ENCODE results near the gene PKD1. TPM values are rescaled to one million over a fixed set of nuclear protein-coding genes. Genes with fewer than 3 reads are reported as not detected.
"Not testable (repeated sequence)": the region's sequence is repeated elsewhere in the genome, so short reads cannot be mapped to it uniquely, and the experiment has no call there.

Gene PKD1
- total and polyA plus RNA-seq, 4 experiments from 2014 or later: 2.3 to 126 (median 68.1) TPM

- CTCF ChIA-PET (ENCODE audit: partially characterized antibody): no interaction called here
- intact Hi-C loops (cut with micrococcal nuclease): no loop called here
- no peak overlapping the region for H3K4me3 Mint-ChIP-seq
- H3K27ac Mint-ChIP-seq: no peak overlapping the region
- Histone ChIP-seq H3K4me1 (ENCODE audit: insufficient read depth, low read length) (no peaks in the 10 kb centered on the region), H3K4me3 (ENCODE audit: low read length in 2 of 2) (no peak overlapping the region), H3K27me3 (ENCODE audit: insufficient read depth, low read length) (no peaks in the 10 kb centered on the region), H3K36me3 (ENCODE audit: insufficient read depth, low read length) (no peaks in the 10 kb centered on the region), H3K27ac (ENCODE audit: low read depth, low read length) (no peak overlapping the region), H3K9me3 (ENCODE audit: control insufficient read depth in 1 of 2, low read length in 2 of 2) (no peaks in the 10 kb centered on the region)
- H3K9me3 Mint-ChIP-seq: no peaks in the 10 kb centered on the region
- POLR2A ChIA-PET (ENCODE audit: partially characterized antibody): no interaction called here
- H3K4me1 Mint-ChIP-seq: peaks cover 0 to under 1% (median 0%) of the 10 kb centered on the region in 4 donors
- peaks cover 8% of the 10 kb centered on the region in 2 donors for H3K36me3 Mint-ChIP-seq
- H3K27me3 Mint-ChIP-seq: no peaks in the 10 kb centered on the region
- DNase-seq: no peak
Measured at GRCh38 chr16:2102471-2102870, 33.2 kb downstream of the PKD1 start.

GRCh38 chr16:2101581-2101980 is 34.1 kb downstream of the PKD1 start:
- CTCF ChIA-PET (ENCODE audit: partially characterized antibody); H3K27ac Mint-ChIP-seq: not testable (repeated sequence)

DNA sequence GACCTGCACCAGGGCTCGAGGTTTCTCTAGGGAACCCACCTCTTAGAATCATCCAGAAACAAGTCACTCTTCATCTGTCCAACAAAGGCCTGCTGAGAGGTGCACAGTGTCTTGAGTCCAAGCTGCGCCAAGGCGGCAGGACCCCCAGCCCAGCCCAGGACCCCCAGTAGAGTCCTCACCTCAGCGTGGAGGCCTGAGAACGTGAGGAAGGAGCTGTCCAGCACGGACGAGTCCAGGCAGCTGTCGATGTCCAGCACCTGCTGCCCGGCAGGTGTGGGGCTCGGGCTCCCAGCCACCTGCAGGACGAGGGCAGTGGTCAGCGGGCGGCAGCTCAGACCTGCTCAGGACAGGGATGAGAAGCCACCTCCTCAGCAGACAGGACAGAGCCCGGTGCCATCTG is 38.0 kb downstream of the PKD1 start:
- H3K4me3 ChIP-seq (ENCODE audit: low read length in 2 of 2); POLR2A ChIA-PET (ENCODE audit: partially characterized antibody); H3K4me1 ChIP-seq (ENCODE audit: insufficient read depth, low read length); H3K27me3 ChIP-seq (ENCODE audit: insufficient read depth, low read length); CTCF ChIA-PET (ENCODE audit: partially characterized antibody); H3K27ac Mint-ChIP-seq; intact Hi-C loops (cut with micrococcal nuclease); H3K27me3 Mint-ChIP-seq; H3K4me3 Mint-ChIP-seq; H3K9me3 Mint-ChIP-seq; DNase-seq; H3K36me3 ChIP-seq (ENCODE audit: insufficient read depth, low read length); H3K27ac ChIP-seq (ENCODE audit: low read depth, low read length); H3K9me3 ChIP-seq (ENCODE audit: control insufficient read depth in 1 of 2, low read length in 2 of 2); H3K4me1 Mint-ChIP-seq: not testable (repeated sequence)
- H3K36me3 Mint-ChIP-seq: peaks cover 10 to 11% of the 10 kb centered on the region in 2 donors

More at GRCh38 chr16:2101581-2101980, 34.1 kb downstream of the PKD1 start:
- H3K27me3 ChIP-seq (ENCODE audit: insufficient read depth, low read length); H3K36me3 Mint-ChIP-seq; H3K36me3 ChIP-seq (ENCODE audit: insufficient read depth, low read length); H3K4me1 Mint-ChIP-seq; DNase-seq; H3K27ac ChIP-seq (ENCODE audit: low read depth, low read length); H3K9me3 ChIP-seq (ENCODE audit: control insufficient read depth in 1 of 2, low read length in 2 of 2); H3K4me1 ChIP-seq (ENCODE audit: insufficient read depth, low read length); POLR2A ChIA-PET (ENCODE audit: partially characterized antibody); H3K4me3 ChIP-seq (ENCODE audit: low read length in 2 of 2); intact Hi-C loops (cut with micrococcal nuclease); H3K9me3 Mint-ChIP-seq; H3K4me3 Mint-ChIP-seq; H3K27me3 Mint-ChIP-seq: not testable (repeated sequence)

- H3K4me1 ChIP-seq (ENCODE audit: insufficient read depth, low read length): no peaks in the 10 kb centered on the region
- intact Hi-C loops (cut with micrococcal nuclease): no loop called here
- ChIA-PET POLR2A (ENCODE audit: partially characterized antibody) (no interaction called here), CTCF (ENCODE audit: partially characterized antibody) (no interaction called here)
- H3K27ac ChIP-seq (ENCODE audit: low read depth, low read length): no peak overlapping the region
- H3K36me3 ChIP-seq (ENCODE audit: insufficient read depth, low read length): peaks cover 3% of the 10 kb centered on the region
- Mint-ChIP-seq H3K9me3 (no peaks in the 10 kb centered on the region), H3K4me1 (no peaks in the 10 kb centered on the region), H3K36me3 (peaks cover 10 to 11% of the 10 kb centered on the region in 2 donors), H3K27me3 (no peaks in the 10 kb centered on the region), H3K27ac (peak overlapping the region in 1 of 7 donors; percentile 73), H3K4me3 (no peak overlapping the region)
- H3K4me3 ChIP-seq (ENCODE audit: low read length in 2 of 2): no peak overlapping the region
- no peaks in the 10 kb centered on the region for H3K27me3 ChIP-seq (ENCODE audit: insufficient read depth, low read length)
- no peak for DNase-seq
- H3K9me3 ChIP-seq (ENCODE audit: control insufficient read depth in 1 of 2, low read length in 2 of 2): no peaks in the 10 kb centered on the region
Measured at GRCh38 chr16:2096853-2097595, 38.7 kb downstream of the PKD1 start.

- POLR2A ChIA-PET (ENCODE audit: partially characterized antibody): no interaction called here
- Histone ChIP-seq H3K9me3 (ENCODE audit: control insufficient read depth in 1 of 2, low read length in 2 of 2) (no peaks in the 10 kb centered on the region), H3K27me3 (ENCODE audit: insufficient read depth, low read length) (no peaks in the 10 kb centered on the region), H3K4me1 (ENCODE audit: insufficient read depth, low read length) (no peaks in the 10 kb centered on the region), H3K36me3 (ENCODE audit: insufficient read depth, low read length) (peaks cover 3% of the 10 kb centered on the region), H3K4me3 (ENCODE audit: low read length in 2 of 2) (no peak overlapping the region), H3K27ac (ENCODE audit: low read depth, low read length) (no peak overlapping the region)
- Mint-ChIP-seq H3K36me3 (peaks cover 5 to 7% of the 10 kb centered on the region in 2 donors), H3K4me3 (no peak overlapping the region), H3K27me3 (no peaks in the 10 kb centered on the region), H3K27ac (no peak overlapping the region), H3K4me1 (no peaks in the 10 kb centered on the region), H3K9me3 (no peaks in the 10 kb centered on the region)
- intact Hi-C loops (cut with micrococcal nuclease): no loop called here
- CTCF ChIA-PET (ENCODE audit: partially characterized antibody): no interaction called here
- no peak for DNase-seq
Measured at GRCh38 chr16:2095918-2096582, 39.6 kb downstream of the PKD1 start.

- Histone ChIP-seq H3K27ac (ENCODE audit: low read depth, low read length) (no peak overlapping the region), H3K4me3 (ENCODE audit: low read length in 2 of 2) (no peak overlapping the region), H3K36me3 (ENCODE audit: insufficient read depth, low read length) (peaks cover 3% of the 10 kb centered on the region), H3K9me3 (ENCODE audit: control insufficient read depth in 1 of 2, low read length in 2 of 2) (no peaks in the 10 kb centered on the region), H3K4me1 (ENCODE audit: insufficient read depth, low read length) (no peaks in the 10 kb centered on the region), H3K27me3 (ENCODE audit: insufficient read depth, low read length) (no peaks in the 10 kb centered on the region)
- ChIA-PET POLR2A (ENCODE audit: partially characterized antibody) (no interaction called here), CTCF (ENCODE audit: partially characterized antibody) (no interaction called here)
- no peak overlapping the region for H3K27ac Mint-ChIP-seq
- no peaks in the 10 kb centered on the region for H3K9me3 Mint-ChIP-seq
- DNase-seq: no peak
- no peak overlapping the region for H3K4me3 Mint-ChIP-seq
- H3K36me3 Mint-ChIP-seq: peaks cover 5 to 6% of the 10 kb centered on the region in 2 donors
- H3K27me3 Mint-ChIP-seq: no peaks in the 10 kb centered on the region
- intact Hi-C loops (cut with micrococcal nuclease): no loop called here
- no peaks in the 10 kb centered on the region for H3K4me1 Mint-ChIP-seq
Measured at GRCh38 chr16:2095315-2095853, 40.3 kb downstream of the PKD1 start.

GRCh38 chr16:2093793-2094192 is 41.9 kb downstream of the PKD1 start:
- Mint-ChIP-seq H3K27me3 (no peaks in the 10 kb centered on the region), H3K4me1 (no peaks in the 10 kb centered on the region), H3K36me3 (peaks cover 5 to 10% of the 10 kb centered on the region in 2 donors), H3K27ac (no peak overlapping the region), H3K4me3 (no peak overlapping the region), H3K9me3 (no peaks in the 10 kb centered on the region)
- Histone ChIP-seq H3K4me3 (ENCODE audit: low read length in 2 of 2) (no peak overlapping the region), H3K27me3 (ENCODE audit: insufficient read depth, low read length) (no peaks in the 10 kb centered on the region), H3K36me3 (ENCODE audit: insufficient read depth, low read length) (peaks cover 3% of the 10 kb centered on the region), H3K4me1 (ENCODE audit: insufficient read depth, low read length) (no peaks in the 10 kb centered on the region), H3K27ac (ENCODE audit: low read depth, low read length) (no peak overlapping the region), H3K9me3 (ENCODE audit: control insufficient read depth in 1 of 2, low read length in 2 of 2) (no peaks in the 10 kb centered on the region)
- ChIA-PET POLR2A (ENCODE audit: partially characterized antibody) (no interaction called here), CTCF (ENCODE audit: partially characterized antibody) (interaction anchor here (1.0 kb wide), 1 partner anchor 47 kb away, joined by 4 read pairs; no protein-coding TSS in a partner anchor)
- no peak for DNase-seq
- intact Hi-C loops (cut with micrococcal nuclease): no loop called here

All from CD4-positive, alpha-beta memory T cell (primary cell).